Measurements from ENCODE around the gene GIMAP2.

The GIMAP2 gene

DNA sequence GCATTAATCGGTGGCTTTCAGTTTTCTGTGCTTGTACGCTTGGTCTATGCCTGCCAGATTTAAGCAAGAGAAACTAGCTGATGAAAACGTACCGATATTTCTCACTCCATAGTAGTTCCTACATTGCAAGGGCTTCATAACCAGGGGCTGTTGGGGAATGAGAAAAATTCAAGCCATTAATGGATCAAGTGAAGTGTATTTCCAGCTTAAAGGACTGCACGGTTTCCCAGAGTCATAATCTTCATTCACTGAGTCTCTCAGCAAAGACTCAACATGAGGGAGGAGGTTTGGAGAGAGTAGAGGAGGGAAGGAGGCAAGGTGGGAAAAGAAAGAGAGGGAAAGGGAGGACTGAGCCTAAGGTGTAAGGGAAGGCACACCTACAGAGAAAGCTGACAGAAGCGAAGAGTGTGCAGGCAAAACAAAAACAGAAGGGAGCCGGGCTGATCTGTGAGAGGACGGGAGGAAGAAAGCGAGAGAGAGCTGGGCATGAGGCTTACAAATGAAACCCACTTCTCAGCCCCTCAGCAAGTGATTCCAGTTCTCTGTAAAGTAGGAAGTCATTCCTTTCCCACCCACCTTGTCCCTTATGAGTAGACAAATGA is 625 bp downstream of the GIMAP2 start:
- no peak for FAIRE-seq
- DNase-seq (ENCODE audit: insufficient read length, low spot score), result no peak
- TF ChIP-seq, protein P1, sequence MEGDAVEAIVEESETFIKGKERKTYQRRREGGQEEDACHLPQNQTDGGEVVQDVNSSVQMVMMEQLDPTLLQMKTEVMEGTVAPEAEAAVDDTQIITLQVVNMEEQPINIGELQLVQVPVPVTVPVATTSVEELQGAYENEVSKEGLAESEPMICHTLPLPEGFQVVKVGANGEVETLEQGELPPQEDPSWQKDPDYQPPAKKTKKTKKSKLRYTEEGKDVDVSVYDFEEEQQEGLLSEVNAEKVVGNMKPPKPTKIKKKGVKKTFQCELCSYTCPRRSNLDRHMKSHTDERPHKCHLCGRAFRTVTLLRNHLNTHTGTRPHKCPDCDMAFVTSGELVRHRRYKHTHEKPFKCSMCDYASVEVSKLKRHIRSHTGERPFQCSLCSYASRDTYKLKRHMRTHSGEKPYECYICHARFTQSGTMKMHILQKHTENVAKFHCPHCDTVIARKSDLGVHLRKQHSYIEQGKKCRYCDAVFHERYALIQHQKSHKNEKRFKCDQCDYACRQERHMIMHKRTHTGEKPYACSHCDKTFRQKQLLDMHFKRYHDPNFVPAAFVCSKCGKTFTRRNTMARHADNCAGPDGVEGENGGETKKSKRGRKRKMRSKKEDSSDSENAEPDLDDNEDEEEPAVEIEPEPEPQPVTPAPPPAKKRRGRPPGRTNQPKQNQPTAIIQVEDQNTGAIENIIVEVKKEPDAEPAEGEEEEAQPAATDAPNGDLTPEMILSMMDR (IDR thresholded peaks at IDR 0.05; ENCODE audit: insufficient read depth, missing control alignments), result no peak

DNA sequence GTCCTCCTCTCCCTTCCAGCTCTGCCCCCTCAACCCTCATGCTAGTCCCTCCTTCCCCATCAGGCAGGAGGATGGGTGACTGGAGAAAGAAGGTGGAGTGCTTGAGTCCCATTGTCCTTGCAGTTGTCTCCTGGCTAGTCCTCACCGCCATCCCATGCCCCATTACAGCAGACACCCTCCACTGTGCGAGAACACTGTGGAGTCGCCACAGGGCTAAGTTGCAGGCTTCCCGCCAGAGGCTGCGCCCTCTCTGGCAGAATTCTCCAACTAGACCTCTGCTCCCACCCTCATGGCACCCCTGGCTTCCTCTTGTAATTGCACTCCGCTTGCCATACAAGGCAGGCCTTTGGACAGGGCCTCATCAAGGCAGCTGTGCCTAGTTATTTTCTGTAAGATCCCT is 3.1 kb downstream of the GIMAP2 start:
- no peak for FAIRE-seq
- TF ChIP-seq, protein P1 (IDR thresholded peaks at IDR 0.05; ENCODE audit: insufficient read depth, missing control alignments), result no peak
- no peak for DNase-seq (ENCODE audit: insufficient read length, low spot score)

DNA sequence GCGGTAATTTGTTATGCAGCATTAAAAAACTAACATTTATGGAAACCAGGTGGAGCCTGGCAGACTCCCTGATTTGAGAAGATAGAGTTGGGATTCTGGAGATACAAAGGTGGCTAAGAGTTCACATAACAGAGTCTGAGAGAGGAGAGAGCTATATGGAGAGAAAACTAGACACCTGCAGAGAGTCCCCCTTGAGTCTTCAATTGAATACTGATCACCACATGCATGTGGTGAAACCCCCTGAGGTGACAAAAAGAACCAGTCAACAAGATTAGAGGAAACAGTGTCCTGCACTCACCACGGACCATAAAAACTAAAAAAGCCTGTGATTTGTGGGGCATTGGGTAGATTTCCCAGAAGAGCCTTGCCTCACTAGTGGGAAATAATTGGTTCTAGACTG is 10.1 kb downstream of the GIMAP2 start:
- TF ChIP-seq, protein P1 (IDR thresholded peaks at IDR 0.05; ENCODE audit: insufficient read depth, missing control alignments), result no peak
- no peak for FAIRE-seq
- DNase-seq (ENCODE audit: insufficient read length, low spot score), result no peak

DNA sequence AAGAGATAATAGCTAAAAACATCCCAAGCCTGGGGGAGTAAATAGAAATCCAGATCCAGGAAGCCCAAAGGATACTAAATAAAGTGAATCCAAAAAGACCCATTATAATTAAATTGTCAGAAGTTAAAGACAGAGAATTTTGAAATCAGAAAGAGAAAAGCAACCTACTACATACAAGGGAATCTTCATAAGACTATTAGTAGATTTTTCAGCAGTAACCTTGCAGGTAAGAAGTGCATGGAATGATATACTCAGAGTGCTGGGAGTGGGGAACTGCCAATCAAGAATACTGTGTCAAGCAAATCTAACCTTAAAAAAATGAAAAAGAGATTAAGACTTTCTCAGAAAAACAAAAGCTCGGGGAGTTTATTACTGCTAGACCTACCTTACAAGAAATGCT is 17.7 kb downstream of the GIMAP2 start:
- FAIRE-seq (no peak), DNase-seq (ENCODE audit: insufficient read length, low spot score) (no peak)
- TF ChIP-seq, protein P1 (IDR thresholded peaks at IDR 0.05; ENCODE audit: insufficient read depth, missing control alignments), result no peak

DNA sequence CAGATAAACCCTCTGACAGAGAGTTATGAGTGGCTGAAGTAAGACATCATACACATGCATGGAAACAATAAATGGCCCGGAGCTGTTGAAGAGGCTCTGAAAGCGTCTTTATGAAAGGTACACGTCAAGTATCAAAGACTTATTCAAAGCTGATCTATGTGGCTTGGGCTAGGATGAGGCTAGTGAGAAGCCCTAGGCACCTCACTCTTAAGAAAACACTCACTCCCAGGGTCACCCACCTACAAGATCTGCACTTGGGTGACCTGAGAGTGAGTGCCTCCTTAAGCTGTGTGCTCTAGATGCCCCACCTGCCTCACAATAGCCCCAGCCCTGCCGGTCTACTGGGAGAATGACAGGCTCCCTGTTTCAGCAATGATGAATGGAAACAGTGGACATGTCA is 29.8 kb downstream of the GIMAP2 start:
- no peak for FAIRE-seq
- TF ChIP-seq, protein P1 (IDR thresholded peaks at IDR 0.05; ENCODE audit: insufficient read depth, missing control alignments), result no peak
- no peak for DNase-seq (ENCODE audit: insufficient read length, low spot score)

DNA sequence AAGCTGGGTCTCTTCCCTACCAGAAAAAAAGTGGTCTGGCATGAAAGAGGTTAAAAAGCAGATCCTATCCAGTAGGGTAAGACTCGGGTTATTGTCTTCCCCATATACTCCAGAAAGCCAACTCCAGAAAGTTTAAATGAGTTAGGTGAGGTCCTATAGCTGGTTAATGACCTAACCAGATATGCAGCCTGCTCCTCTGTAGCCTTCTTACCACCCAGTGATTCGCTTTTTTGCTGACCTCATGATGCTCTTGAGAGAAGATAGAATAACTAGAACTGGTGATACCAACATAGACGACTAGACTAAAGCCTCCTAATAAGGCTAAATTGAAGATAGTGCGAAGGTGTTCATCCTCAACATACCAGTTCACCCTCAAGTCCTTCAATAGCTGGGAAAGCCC is 30.2 kb downstream of the GIMAP2 start:
- no peak for DNase-seq (ENCODE audit: insufficient read length, low spot score)
- TF ChIP-seq, protein P1 (IDR thresholded peaks at IDR 0.05; ENCODE audit: insufficient read depth, missing control alignments), result no peak
- no peak for FAIRE-seq

DNA sequence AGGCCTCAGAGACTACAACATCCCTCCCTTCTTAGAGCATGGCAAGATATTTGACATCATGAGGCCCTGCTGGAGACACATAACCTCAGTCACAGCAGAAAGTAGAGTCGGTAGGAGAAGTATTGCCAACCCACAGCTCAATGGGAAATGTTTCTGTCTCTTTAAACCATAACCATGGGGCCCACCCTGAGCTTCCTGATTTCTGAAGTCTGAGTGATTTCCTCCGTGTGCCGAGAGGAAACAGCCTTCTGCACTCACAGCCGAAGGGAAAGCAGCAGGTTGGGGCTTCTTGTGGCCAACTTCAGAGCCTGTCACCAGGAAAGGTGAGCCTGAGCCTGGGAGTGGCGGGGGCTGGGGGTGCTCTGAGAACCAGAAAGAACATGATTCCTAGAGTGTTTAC is 30.9 kb downstream of the GIMAP2 start, which contains the start of gene GIMAP1:
Gene GIMAP1, plus strand, starts transcription at position 246 of the 400 bp plus-strand sequence. CDS start 2,435 bp downstream, outside the sequence.
- no peak for DNase-seq (ENCODE audit: insufficient read length, low spot score)
- no peak for FAIRE-seq
- TF ChIP-seq, protein P1 (IDR thresholded peaks at IDR 0.05; ENCODE audit: insufficient read depth, missing control alignments), result no peak
